ACHN (cell line): Measurements from ENCODE around the gene CENPL.
A peak's percentile ranks its signal among the peaks of the same experiment; 100 is the strongest.
"Not testable (repeated sequence)": the region's sequence is repeated elsewhere in the genome, so short reads cannot be mapped to it uniquely, and the experiment has no call there.

ENCODE experiments used
- DNase-seq: peaks from one replicate; pipeline ENCODE4 v3.0.0-alpha.2; 2015
- in situ Hi-C: cut with HindIII; loops from 2 replicates; pipeline ENCODE4 v1.10.0; 2017; ENCODE audit warnings: low sequenced_read_pairs, low pct_ligation_motif_present, low pct_unique_long_range_greater_than_20kb

The CENPL gene

GRCh38 chr1:173824315-173825081, at the start of gene CENPL, which contains the start of gene DARS2:
Gene CENPL, minus strand, starts transcription at chr1:173824883. Its CDS starts 13,584 bp downstream, at chr1:173811299.
Gene DARS2, plus strand, starts transcription at chr1:173824673. Its CDS starts 557 bp downstream, at chr1:173825230.
- peak; percentile 99 for DNase-seq
- in situ Hi-C loops: no loop called here

GRCh38 chr1:173871500-173871899, 46.8 kb upstream of the CENPL start:
- in situ Hi-C loops: no loop called here
- no peak for DNase-seq

- DNase-seq: no peak
- in situ Hi-C loops: no loop called here
Measured at GRCh38 chr1:173871091-173871490, 46.4 kb upstream of the CENPL start.

- no peak for DNase-seq
- in situ Hi-C loops: no loop called here
Measured at GRCh38 chr1:173870252-173871075, 45.8 kb upstream of the CENPL start.

GRCh38 chr1:173869021-173869359, 44.3 kb upstream of the CENPL start:
- in situ Hi-C loops: no loop called here
- no peak for DNase-seq

- in situ Hi-C loops: no loop called here
Measured at GRCh38 chr1:173868266-173869020, 43.8 kb upstream of the CENPL start, which contains the start of gene ZBTB37. Gene ZBTB37, plus strand, starts transcription at chr1:173868380. Its CDS starts 1,846 bp downstream, at chr1:173870226.

GRCh38 chr1:173867753-173868265, 43.1 kb upstream of the CENPL start, which contains the start of gene GAS5:
Gene GAS5, minus strand, starts transcription at chr1:173867989.
- DNase-seq: peak; percentile 100
- in situ Hi-C loops: no loop called here

More at GRCh38 chr1:173868266-173869020, 43.8 kb upstream of the CENPL start, which contains the start of gene ZBTB37:
- DNase-seq: peak; percentile 89

- no peak for DNase-seq
- in situ Hi-C loops: no loop called here
Measured at GRCh38 chr1:173867141-173867752, 42.6 kb upstream of the CENPL start.

- in situ Hi-C loops: no loop called here
Measured at GRCh38 chr1:173866413-173867115, 41.9 kb upstream of the CENPL start.

GRCh38 chr1:173865468-173866164, 40.9 kb upstream of the CENPL start:
- DNase-seq: no peak

More at GRCh38 chr1:173866413-173867115, 41.9 kb upstream of the CENPL start:
- DNase-seq: no peak

GRCh38 chr1:173864179-173864867, 39.6 kb upstream of the CENPL start:
- DNase-seq: no peak
- in situ Hi-C loops: no loop called here

More at GRCh38 chr1:173865468-173866164, 40.9 kb upstream of the CENPL start:
- in situ Hi-C loops: no loop called here

GRCh38 chr1:173863224-173864161, 38.8 kb upstream of the CENPL start:
- no peak for DNase-seq
- in situ Hi-C loops: no loop called here

- no peak for DNase-seq
- in situ Hi-C loops: no loop called here
Measured at GRCh38 chr1:173862769-173863223, 38.1 kb upstream of the CENPL start.

GRCh38 chr1:173862146-173862768, 37.6 kb upstream of the CENPL start:
- in situ Hi-C loops, DNase-seq: not testable (repeated sequence)

GRCh38 chr1:173861731-173862145, 37.1 kb upstream of the CENPL start:
- DNase-seq: no peak
- in situ Hi-C loops: no loop called here
